G401 (cell line): ENCODE results near the gene IRX2. TPM values are rescaled to one million over a fixed set of nuclear protein-coding genes. Genes with fewer than 3 reads are reported as not detected.

Experiments
- DNase-seq: peaks from one replicate; pipeline ENCODE4 v3.0.0-alpha.2; 2015; ENCODE audit warnings: low spot score
- in situ Hi-C: cut with HindIII; loops from 2 replicates; pipeline ENCODE4 v1.10.0; 2016; ENCODE audit warnings: low sequenced_read_pairs, mixed read lengths
- total RNA-seq: library from RNA; depleted of rRNA; stranded (reverse); fragments of >200 nt; shearing (Covaris generic); gene quantifications from 2 replicates; pipeline ENCODE4 v1.2.3, GENCODE V29; 2014; rRNA removed

IRX2 gene
- total RNA-seq, result not detected in 2 replicates

DNA sequence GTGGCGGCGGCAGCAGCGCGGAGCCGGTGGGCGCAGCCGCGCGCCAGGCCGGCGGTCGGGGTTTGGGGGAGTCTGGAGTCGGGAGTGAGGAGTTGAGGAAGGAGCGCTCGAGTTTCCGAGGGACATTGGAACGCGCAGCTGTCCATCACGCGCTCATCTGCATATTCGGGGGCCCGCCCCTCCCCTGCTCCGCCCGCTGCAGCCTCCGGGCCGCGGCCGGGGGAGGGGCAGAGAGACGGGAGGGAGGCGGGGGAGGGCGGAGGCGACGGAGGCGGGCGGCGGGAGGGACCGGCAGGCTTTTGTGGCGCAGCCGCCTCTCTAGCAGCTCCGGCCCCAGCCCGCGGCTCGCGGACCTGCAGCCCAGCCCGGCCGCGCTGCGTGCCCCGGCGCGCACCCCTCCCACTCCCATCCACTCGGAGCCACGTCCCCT is at the start of gene IRX2:
TSS of gene IRX2 (minus strand) at position 86 of the 430 bp plus-strand sequence. CDS start 264 bp downstream, outside the sequence.
- DNase-seq, result peak; percentile 34
- in situ Hi-C loops, result no loop called here

DNA sequence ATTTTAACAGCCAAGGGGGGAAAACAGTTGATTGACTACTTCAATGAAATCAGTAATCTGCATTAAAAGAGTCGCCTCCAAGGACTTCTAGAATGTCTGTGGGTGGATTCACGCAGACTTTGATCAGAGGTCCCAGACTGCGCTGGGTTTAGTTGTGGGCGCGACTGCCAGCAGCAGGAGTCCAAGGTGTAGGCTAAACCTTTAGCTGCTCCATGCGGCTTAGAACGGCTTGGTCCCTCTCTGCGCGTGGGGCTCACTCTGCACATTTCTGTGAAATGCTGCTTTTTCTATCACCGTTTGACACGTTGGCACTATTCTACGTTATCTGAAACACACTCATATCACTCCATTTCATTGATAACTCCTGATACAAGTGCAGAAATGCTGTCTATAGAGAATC is 48.6 kb upstream of the IRX2 start:
- DNase-seq, result no peak
- in situ Hi-C loops, result no loop called here

DNA sequence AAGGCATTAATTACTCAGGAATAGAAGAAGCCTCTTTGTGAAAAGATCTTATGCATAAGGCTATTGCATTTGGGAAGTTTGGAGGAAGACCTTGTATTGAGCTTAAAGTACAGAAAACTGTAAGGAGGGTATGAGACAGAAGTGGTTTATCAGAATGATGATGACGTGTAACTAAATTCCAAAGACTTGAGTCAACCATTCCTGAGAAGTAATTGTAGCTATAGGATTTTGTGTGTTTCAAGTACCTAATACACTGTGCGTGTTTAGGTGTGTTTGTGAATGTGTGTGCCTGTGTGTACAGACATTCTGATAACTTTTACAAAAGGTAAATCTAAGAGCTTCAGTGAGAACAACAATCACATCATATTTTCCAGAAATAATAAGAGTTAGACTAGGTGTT is 46.5 kb upstream of the IRX2 start:
- no peak for DNase-seq
- in situ Hi-C loops, result no loop called here

DNA sequence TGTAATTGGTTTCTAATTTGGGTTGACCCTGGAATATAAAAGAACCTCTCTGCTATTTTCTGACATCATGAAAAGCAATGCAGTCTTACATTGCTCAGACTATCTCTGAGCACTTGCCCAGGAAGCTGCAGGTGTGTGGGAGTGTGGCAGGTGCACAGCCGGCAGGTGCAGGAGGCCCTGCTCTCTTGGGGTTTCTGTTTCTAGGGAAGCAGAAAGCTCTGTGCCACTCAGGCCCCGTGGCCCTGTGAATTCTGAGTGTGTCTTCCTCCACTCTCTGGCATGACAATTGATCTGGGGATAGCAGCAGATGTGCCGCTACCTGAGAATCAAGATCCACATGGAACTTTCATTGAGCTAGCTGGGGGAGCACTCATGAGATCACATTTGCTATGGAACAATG is 45.7 kb upstream of the IRX2 start:
- in situ Hi-C loops, result no loop called here
- DNase-seq, result no peak

DNA sequence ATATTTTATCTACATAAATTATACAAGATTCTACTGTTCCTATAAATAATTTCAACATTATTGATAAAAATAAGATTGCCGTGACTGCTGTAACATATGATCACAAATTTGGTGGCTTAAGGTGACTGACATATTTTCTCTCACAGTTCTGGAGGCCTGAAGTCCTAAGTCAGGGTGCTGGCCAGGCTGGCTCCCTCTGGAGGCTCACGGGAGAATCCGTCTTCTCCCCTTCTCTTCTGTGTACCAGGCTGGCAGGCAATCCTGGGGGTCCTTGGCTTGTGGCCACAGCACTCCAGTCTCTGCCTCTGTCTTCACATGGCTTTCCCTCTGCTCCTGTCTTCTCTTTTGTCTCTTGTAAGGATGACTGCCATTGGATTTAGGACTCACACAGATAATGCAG is 31.7 kb upstream of the IRX2 start:
- in situ Hi-C loops, result no loop called here
- no peak for DNase-seq

DNA sequence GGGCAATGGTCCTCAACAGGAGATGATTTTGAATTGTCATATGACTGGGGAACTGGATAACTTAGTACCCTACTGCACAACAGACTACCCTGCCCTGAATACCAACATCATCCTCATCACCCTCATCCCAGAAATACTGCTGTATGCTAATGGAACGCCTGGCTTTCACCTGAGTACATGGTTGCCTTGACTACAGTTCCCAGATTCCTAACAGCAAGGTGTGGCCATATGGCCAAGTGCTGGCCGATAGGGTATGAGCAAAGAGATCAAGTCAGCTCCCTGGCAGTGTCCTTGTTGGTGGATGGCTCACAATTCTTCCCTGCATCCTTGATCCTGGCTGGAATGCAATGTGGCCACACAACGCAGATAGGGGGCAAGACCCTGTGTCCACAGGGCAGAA is 31.2 kb upstream of the IRX2 start:
- no peak for DNase-seq
- in situ Hi-C loops, result no loop called here

DNA sequence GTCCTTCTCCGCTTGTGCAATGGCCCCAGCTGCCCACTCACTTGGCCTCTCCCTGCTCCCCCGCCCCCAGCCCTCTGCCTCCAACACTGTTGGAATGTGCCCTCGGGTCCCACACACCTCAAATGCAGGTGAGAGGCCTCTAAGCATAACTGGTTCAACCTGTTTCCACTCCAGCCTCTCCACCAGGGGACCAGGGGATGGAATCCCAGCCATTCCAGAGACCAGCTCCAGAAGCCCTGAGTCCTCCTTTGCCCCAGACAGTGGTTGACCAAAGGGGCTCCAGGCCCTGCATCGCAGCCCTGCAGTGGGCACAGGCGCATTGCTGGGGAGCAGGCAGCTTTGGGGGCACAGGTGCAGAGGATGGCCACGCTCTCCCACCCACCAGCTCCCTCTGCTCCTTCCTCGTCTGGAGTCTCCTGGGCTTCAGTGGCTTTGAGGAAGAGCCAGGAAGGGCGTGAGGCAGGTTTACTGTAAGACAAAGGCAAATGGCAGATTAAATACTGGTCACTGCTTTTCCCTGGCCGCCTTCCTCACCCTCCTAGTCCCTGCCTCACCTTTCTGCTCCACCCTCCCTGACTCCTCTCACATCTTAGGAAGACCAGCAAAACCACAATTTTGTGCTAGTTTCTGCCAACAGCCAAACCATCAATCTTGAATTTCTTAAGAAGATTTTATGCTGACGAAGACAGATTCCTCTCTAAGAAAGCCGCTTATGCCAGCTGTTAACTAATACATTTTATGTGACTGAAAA is 29.1 kb upstream of the IRX2 start:
- DNase-seq, result no peak

DNA sequence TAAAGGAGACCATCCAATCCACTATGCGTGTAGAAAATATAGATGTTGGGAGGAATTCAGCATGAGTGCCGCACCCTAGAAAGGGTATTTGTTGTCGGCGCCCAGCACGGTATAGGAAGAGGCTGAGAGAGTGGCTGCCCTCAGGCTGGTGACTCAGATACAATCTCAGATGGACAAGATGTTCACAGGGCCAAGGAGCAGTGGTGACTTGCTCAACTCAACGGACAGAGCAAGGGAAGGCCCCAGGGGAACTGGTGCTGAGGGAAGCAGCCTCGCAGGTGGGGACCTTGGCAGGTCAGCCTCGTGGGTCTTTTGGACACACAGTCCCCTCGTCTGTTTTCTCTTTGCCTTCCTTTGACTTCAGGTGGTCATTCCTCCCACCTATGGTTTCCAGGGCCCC is 28.0 kb upstream of the IRX2 start:
- DNase-seq, result no peak
- in situ Hi-C loops, result no loop called here

More for the DNA sequence above, 29.1 kb upstream of the IRX2 start:
- in situ Hi-C loops, result no loop called here

DNA sequence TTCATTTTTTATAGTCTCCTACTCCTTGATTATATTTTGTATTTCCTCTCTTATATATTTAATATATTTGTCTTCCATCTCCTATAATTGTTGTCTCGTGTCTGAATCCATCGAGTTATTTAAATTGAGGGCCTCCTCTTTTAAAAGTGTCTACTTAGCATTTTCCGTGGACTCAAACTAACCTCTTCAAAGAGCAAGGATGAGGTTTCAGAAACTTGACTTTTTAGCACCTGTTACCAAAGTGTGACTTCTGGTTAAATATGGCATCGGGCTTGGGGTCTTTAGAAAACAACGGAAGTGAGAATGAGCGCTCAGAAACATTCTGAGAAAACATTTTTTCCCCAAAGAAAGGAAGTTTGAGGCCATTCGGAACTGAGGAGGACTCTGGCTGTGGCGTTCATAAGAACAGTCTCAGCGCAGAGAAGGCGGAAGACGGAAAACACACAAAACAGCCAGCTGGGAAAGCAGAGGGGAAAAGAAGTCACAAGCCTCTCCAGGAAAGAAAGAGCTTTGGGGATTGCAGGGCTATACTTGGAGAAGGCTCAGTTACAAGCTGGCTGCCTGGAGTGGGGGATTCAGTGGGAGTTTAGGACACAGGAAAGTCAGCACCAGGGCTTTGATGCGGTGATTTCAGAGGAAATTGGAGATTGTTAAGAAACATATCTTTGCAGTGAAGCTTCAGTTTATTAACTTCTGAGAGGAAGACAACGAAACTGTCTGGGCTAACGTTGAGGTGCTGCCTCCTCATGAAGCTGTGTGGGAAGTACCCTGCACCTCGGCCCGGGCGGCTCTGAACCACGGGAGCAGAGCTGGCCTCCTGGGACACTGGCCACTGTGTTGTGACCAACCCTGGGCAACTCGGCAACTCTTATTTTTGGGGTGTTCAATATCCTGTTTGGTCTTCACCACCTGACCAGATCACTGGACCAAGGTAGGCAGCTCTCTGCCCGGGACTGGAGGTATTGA is 25.1 kb upstream of the IRX2 start:
- no peak for DNase-seq
- in situ Hi-C loops, result no loop called here

DNA sequence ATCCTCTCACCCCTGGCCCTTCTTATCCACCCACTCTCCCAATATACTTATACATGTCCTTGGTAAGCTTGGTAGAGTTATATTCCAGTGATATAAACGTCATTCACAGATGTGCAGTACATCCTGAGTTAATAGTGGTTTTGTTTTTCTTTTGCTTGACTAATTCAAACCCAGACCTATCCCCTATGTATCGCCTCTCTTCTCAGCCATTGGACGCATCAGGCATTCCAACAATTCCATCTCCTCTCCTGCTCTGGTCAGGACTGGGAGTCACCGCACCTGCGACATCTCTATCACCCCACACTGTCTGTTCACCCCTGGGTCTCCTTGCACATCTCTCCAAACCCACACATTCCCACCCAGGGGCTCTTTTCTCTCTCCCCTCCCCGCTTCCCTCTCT is 21.9 kb upstream of the IRX2 start:
- no peak for DNase-seq
- in situ Hi-C loops, result no loop called here

DNA sequence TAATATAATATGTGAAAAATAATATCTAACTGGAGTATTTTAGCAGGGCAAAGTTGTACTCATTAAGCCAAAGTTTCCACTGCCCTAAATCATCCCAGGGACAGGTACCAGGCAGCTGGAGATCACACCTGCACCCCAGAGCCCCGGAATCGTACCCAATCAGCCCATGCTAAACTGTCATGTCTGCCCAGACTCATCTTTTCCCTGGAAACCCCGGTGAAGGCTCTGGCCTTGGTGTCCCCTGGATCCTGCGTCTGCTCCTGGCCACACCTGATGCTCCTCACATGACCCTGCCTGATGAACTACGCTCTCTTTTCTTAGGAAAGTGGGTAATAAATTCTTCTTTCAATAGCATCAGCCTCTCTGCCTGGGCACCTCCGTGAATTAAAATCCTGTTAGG is 15.6 kb upstream of the IRX2 start:
- in situ Hi-C loops, result no loop called here
- DNase-seq, result no peak

DNA sequence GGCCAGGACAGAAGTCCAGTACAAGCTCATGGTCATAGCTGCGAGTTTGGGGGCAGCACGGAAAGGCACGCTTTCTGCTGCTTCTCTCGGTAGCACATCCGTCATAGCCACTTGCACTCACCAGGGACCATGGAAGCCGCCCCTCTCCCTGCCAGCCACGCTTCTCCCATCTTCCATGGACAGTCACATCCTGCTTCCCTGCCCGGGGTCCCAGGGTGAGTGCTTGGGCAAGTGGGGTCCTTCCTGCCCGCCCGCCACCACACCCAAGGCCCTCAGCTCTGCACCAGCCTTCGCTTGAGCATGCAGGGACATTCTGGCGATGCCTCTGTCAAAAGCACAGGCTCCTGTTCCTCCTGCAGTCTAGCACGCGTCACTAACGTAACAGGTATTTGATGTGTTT is 13.1 kb upstream of the IRX2 start:
- no peak for DNase-seq
- in situ Hi-C loops, result no loop called here

DNA sequence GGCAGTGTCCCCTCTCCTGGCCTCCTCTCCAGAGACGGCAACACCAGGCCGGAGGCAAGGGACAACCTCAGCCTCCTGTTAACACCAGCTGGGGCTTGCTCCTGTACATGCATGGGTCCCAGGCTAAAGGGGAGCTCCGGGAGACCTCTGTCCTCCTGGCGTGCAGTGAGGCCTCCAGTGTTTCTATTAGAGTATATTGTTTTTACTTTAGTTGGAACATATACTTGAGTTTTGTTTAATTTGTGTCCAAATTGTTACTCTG is 12.0 kb upstream of the IRX2 start:
- DNase-seq, result no peak
- in situ Hi-C loops, result no loop called here

DNA sequence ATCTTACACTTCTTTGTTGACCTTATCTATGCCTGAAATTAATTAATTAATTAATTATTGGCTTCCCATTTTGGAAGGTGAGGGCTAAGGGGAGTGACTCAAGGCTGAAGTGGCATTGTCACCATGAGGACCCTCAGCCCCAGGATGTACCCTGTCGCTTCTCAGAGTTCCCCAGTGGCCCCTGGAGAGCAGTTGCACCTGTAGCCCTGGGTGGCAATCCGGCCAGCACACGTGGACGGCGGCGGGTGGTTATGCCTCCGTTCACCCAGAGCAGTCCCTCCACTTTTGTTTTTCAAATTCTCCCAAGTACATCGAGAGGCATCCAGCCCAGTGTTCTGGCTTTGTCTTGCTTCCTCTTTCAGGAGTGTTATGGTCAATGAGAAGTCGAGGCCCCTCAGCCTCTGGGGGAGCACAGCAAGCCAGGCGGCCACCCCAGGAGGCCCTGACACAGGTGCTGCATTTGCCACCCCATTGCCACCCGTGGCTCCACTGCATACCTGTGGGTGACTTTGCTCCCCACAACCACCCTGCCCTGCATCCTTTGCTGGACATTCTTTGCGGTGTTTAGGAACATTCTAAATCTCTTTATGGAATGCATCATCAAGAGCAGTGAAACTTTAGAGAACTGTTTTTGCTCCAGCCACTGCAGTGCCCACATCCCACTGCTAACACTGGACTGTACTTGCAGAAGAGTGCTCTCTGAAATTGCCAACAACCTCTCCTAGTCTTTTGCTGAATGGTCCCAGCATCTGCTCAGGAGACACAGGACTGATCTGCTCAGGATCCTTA is 11.5 kb upstream of the IRX2 start:
- in situ Hi-C loops, result no loop called here
- DNase-seq, result no peak

DNA sequence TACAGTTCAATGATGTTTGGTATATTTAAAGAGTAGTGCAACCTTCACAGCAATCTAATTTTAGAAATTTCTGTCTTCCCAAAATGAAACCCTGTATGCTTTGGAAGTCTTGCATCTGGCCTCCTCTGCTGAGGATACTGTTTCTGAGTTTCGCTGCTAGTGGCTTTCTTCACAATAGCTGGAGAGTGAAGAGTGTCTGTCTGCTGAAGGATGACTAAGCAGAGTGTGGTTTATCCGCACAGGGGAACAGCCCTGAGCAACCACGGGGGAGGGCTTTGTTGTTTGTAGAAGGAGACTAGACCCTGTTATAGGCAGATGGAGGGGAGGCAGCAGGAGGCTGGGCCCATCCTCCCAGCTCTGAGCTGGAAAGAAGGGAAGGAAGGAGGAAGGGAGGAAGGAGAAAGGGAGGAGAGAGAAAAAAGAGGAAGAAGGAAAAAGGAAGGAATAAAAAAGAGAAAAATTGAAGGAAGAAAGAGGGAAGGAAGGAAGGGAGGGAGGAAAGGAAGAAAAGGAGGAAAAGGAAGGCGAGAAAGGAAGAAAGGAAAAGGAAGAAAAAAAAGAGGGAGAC is 10.5 kb upstream of the IRX2 start:
- in situ Hi-C loops, result no loop called here
- DNase-seq, result no peak

DNA sequence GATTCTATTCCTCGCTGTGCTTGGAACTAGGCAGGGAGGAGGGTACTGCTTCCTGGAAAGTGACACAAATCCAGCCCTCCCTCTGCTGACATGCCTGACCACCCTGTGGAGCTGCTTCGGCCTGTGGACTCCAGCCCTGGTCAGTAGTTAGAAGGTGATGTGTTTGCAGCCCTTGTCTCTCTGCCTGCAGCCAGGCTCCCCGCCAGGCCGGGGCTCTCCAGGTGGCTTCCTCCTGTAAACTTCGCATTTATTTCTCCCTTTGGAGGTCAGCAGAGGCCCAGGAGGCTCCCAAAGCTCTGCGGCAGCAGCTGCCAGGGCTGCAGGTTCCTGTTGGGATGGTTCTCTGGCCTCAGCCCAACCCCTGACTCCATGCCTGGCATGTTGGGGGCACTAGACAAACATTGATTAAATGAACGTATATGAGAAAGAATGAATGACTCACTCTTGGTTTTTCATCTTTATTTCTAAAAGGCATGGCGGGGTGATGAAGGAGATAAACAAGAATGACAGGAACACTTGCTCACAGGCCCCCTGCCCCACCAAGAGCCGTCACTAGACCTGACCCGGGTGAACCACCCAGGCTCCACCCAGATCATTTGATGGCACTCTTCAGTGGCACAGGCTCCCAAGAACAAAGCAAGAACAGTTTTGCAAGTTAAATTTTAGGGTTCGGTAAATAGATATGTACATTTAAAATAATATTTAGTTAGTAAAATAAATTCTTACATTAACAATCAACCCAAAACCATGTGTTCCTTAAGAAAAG is 8.4 kb upstream of the IRX2 start:
- no peak for DNase-seq
- in situ Hi-C loops, result no loop called here

DNA sequence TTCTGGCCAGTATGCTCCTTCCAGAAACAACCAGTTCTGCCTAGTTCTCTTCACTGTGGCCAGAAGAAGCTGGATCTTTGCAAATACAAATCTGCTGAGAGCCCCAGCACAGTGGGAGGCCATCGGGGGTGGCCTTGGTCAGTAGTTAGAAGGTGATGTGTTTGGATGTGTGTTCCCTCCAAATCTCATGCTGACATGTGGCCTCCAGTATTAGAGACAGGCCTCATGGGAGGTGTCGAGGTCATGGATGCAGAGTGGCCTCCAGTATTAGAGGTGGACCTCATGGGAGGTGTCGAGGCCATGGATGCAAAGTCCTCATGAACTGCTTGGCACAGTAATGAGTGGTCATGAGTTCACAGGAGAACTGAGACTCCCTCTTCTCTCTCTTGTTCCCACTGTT is 7.6 kb upstream of the IRX2 start:
- no peak for DNase-seq
- in situ Hi-C loops, result no loop called here

DNA sequence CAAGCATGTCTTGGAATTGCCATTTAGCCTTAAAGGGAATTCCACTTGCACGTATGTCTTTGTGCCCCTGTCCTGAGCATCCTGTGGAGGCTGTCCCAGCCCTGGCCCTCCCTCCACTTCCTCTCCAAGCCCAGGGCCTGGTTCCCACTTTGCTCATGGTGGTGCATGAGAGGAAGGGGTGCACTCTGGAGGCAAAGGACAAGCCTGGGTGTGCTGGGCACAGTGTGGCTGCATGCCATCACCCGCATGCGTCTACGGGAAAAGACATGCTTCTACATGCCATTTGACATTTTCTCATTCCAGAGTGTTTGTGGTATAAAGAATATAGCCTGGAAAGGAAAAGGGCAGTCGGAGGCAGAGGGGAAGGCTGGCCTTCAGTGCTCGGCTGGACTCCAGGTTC is 7.2 kb upstream of the IRX2 start:
- no peak for DNase-seq
- in situ Hi-C loops, result no loop called here
